KMS-11 (cell line): ENCODE results near the gene ABCC4.

Experiments
- H2AFZ ChIP-seq: fragments of 200-600 bp; sonication (generic); 2 replicates; pipeline ENCODE4 v1.6.1; 2016; ENCODE audit warnings: antibody characterized with exemption, mixed run types, low read depth
- H3K27ac ChIP-seq: fragments of 200-600 bp; sonication (generic); 2 replicates; pipeline ENCODE4 v1.6.1; 2016; ENCODE audit warnings: mild to moderate bottlenecking, mixed run types
- H3K27me3 ChIP-seq: fragments of 200-600 bp; sonication (generic); 2 replicates; pipeline ENCODE4 v1.6.1; 2017; ENCODE audit warnings: mild to moderate bottlenecking, low read depth, mixed run types, moderate library complexity; ENCODE audit not compliant: insufficient read depth
- H3K36me3 ChIP-seq: fragments of 200-600 bp; sonication (generic); 2 replicates; pipeline ENCODE4 v1.6.1; 2017; ENCODE audit warnings: mild to moderate bottlenecking, mixed run types; ENCODE audit not compliant: insufficient read depth
- H3K4me1 ChIP-seq: fragments of 200-600 bp; sonication (generic); 2 replicates; pipeline ENCODE4 v1.6.1; 2016; ENCODE audit warnings: mild to moderate bottlenecking, low read depth, mixed run types; ENCODE audit not compliant: poor library complexity, severe bottlenecking
- H3K4me2 ChIP-seq: fragments of 200-600 bp; sonication (generic); 2 replicates; pipeline ENCODE4 v1.7.0; 2016; ENCODE audit warnings: mild to moderate bottlenecking, mixed run types
- H3K4me3 ChIP-seq: fragments of 200-600 bp; sonication (generic); IDR thresholded peaks from 2 replicates; pipeline ENCODE4 v1.6.1; 2017; ENCODE audit warnings: low read depth, low read length, mixed read lengths; ENCODE audit not compliant: insufficient read depth
- H3K79me2 ChIP-seq: fragments of 200-600 bp; sonication (generic); 2 replicates; pipeline ENCODE4 v1.6.1; 2016; ENCODE audit warnings: low read depth, mixed run types; ENCODE audit not compliant: insufficient read depth
- H3K9ac ChIP-seq: fragments of 200-600 bp; sonication (generic); 2 replicates; pipeline ENCODE4 v1.6.1; 2016; ENCODE audit warnings: mild to moderate bottlenecking, mixed run types
- H4K20me1 ChIP-seq: fragments of 200-600 bp; sonication (generic); 2 replicates; pipeline ENCODE4 v1.6.1; 2016; ENCODE audit warnings: mild to moderate bottlenecking, mixed run types; ENCODE audit not compliant: insufficient read depth
- TF ChIP-seq, protein P1 (sequence below): fragments of 200-600 bp; sonication (generic); conservative IDR thresholded peaks from 2 replicates; pipeline ENCODE4 v1.6.1; 2017; ENCODE audit warnings: low read depth, mild to moderate bottlenecking, antibody characterized with exemption, low read length, moderate library complexity, mixed read lengths

Gene ABCC4

DNA sequence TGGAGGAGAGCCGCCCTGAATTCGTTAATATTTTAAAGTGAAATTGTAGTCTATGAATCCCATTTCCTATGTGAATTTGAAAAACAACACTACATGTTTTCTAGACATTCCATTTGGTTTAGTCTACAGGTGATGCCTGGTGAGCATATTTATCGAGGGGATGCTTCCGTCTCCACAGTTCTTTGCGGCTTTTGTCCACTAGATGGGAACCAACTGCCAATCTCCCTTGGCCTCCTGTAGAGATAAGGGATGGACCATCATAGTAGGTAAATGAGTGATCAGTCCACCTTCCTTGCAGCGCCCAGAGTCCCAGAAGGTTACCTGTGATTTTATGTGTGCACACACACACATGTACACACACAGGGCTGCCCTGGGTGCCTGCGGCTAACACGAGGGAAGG, 299.1 kb downstream of the ABCC4 start:
- Histone ChIP-seq H3K27ac (no peak overlapping the region), H3K4me2 (no peak overlapping the region)

DNA sequence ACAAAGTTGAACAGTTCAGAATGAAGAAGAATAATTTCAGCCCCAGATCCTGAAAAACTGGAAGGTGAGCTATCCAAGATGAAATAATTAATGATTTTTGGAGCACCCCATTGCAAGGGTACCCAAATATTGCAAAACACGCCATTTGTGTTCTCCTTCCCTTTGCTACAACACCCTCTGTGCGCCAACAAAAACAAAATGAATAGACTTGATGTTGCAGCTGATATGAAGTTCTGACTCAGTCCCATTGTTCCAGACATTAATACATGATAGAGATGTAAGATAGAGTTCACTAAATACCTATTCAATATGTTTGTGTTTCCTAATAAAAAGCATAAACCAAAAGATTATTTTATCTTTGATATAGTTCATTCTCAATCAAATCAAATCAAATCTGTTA, 301.4 kb downstream of the ABCC4 start:
- Histone ChIP-seq H3K27ac (no peak overlapping the region), H3K79me2 (no peaks in the 10 kb centered on the region), H3K4me1 (no peaks in the 10 kb centered on the region), H3K4me3 (no peak overlapping the region), H4K20me1 (no peaks in the 10 kb centered on the region), H3K9ac (no peak overlapping the region), H3K27me3 (no peaks in the 10 kb centered on the region), H2AFZ (no peak overlapping the region), H3K4me2 (no peak overlapping the region), H3K36me3 (no peaks in the 10 kb centered on the region)
- TF ChIP-seq, protein P1, sequence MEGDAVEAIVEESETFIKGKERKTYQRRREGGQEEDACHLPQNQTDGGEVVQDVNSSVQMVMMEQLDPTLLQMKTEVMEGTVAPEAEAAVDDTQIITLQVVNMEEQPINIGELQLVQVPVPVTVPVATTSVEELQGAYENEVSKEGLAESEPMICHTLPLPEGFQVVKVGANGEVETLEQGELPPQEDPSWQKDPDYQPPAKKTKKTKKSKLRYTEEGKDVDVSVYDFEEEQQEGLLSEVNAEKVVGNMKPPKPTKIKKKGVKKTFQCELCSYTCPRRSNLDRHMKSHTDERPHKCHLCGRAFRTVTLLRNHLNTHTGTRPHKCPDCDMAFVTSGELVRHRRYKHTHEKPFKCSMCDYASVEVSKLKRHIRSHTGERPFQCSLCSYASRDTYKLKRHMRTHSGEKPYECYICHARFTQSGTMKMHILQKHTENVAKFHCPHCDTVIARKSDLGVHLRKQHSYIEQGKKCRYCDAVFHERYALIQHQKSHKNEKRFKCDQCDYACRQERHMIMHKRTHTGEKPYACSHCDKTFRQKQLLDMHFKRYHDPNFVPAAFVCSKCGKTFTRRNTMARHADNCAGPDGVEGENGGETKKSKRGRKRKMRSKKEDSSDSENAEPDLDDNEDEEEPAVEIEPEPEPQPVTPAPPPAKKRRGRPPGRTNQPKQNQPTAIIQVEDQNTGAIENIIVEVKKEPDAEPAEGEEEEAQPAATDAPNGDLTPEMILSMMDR: no peak

More for the DNA sequence above, 299.1 kb downstream of the ABCC4 start:
- TF ChIP-seq, protein P1: no peak
- Histone ChIP-seq H4K20me1 (no peaks in the 10 kb centered on the region), H2AFZ (no peak overlapping the region), H3K79me2 (no peaks in the 10 kb centered on the region), H3K27me3 (no peaks in the 10 kb centered on the region), H3K4me1 (no peaks in the 10 kb centered on the region), H3K9ac (no peak overlapping the region), H3K4me3 (no peak overlapping the region), H3K36me3 (no peaks in the 10 kb centered on the region)

DNA sequence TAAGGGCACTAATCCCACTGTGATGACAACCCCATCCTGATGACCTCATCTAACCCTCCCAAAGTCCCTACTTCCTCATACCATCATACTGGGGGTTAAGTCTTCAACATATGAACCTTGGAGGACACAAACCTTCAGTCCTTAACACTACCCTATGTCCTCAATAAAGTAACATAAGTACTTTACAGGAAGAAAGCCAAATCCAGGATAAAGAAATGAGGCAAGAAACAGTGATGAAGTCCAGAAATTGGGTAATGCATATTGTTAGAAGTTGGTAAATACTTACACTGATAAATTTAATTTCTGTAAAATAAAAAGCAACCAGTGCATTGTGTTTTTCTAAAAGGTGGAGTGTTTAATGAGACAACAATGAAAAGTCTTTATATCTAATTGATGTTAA, 304.1 kb downstream of the ABCC4 start:
- Histone ChIP-seq H3K4me3 (no peak overlapping the region), H3K27me3 (no peaks in the 10 kb centered on the region), H3K79me2 (no peaks in the 10 kb centered on the region), H4K20me1 (no peaks in the 10 kb centered on the region), H2AFZ (no peak overlapping the region), H3K4me2 (no peak overlapping the region), H3K4me1 (no peaks in the 10 kb centered on the region), H3K36me3 (no peaks in the 10 kb centered on the region), H3K9ac (no peak overlapping the region), H3K27ac (no peak overlapping the region)
- TF ChIP-seq, protein P1: no peak

DNA sequence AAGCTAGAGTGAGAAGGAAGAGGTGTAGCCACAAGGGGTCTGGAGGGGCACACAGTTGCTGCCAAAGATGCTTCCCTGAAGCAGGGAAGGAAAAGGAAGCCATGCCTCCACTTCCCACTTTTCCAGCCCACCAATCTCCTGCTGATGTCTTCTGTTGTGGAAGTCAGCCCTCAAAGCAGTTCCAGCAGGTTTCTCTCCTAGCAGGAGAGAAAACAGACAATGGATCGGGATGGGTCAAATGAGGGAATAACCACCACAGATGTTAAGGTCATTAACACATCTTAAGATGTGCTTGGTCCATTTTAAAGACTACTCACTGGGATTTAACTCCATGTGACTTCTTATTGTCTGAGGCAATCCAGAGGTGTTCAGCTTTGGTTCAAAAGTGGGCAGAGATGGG, 304.8 kb downstream of the ABCC4 start:
- Histone ChIP-seq H3K4me2 (no peak overlapping the region), H3K4me3 (no peak overlapping the region), H2AFZ (no peak overlapping the region), H4K20me1 (no peaks in the 10 kb centered on the region), H3K4me1 (no peaks in the 10 kb centered on the region), H3K9ac (no peak overlapping the region), H3K27ac (no peak overlapping the region), H3K79me2 (no peaks in the 10 kb centered on the region), H3K27me3 (no peaks in the 10 kb centered on the region), H3K36me3 (no peaks in the 10 kb centered on the region)
- TF ChIP-seq, protein P1: no peak
